Measurements from ENCODE around the gene FPR2. TPM values are rescaled to one million over a fixed set of nuclear protein-coding genes. Genes with fewer than 3 reads are reported as not detected.
"Not testable (repeated sequence)": the region's sequence is repeated elsewhere in the genome, so short reads cannot be mapped to it uniquely, and the experiment has no call there.

FPR2 gene
- total and polyA plus RNA-seq, 9 of the 15 experiments (the other 6 are each of a cell fraction or from before 2014, with no cell fraction given), result 0.03 to 0.15 (median 0.07) TPM; not detected in 6

DNA sequence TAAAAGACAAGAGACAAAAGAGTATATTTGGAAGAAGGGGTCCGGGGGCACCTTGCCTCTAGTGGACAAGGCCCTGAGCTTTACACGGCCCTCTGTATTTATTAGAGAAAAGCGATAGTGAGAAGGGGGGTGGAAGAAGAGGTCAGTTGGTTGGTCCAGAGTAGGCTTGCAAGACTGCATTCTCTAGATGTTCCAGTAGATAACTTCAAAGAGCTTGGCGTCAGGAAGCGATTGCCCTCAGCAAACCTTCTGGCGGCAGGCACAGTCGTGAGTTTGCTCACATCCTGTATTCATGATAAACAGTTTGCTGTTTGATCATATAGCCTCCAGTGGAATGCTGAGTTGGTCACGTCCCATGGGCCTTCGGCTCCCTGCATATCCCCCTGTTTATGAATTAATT, 43.8 kb downstream of the FPR2 start (continued):
- TF ChIP-seq ZNF134 (CRISPR knock-in tag; conservative IDR thresholded peaks at IDR 0.05) (0 out of 2 replicates have a peak, but pooled peaks have one; percentile 48), BHLHE40 (IDR thresholded peaks at IDR 0.05; ENCODE audit: low read length) (peak; percentile 24; the same call in 1 of the 2 replicates), ATF7 (IDR thresholded peaks at IDR 0.05) (peak; percentile 50; the same call in 1 of the 2 replicates), ZNF212 (CRISPR knock-in tag; IDR thresholded peaks at IDR 0.05) (0 out of 2 replicates have a peak, but pooled peaks have one; percentile 15), CXXC5 (CRISPR knock-in tag; IDR thresholded peaks at IDR 0.05) (peak; percentile 74), SUPT5H (IDR thresholded peaks at IDR 0.05) (peak; percentile 34; the same call in 1 of the 2 replicates), FOXM1 (IDR thresholded peaks at IDR 0.05; ENCODE audit: low read depth) (0 out of 2 replicates have a peak, but pooled peaks have one; percentile 22), CTBP1 (IDR thresholded peaks at IDR 0.05; ENCODE audit: borderline replicate concordance) (peak; percentile 63), TEAD4 (IDR thresholded peaks at IDR 0.05; ENCODE audit: low read length) (0 out of 2 replicates have a peak, but pooled peaks have one; percentile 5), LEF1 (IDR thresholded peaks at IDR 0.05) (peak; percentile 74), CREM (IDR thresholded peaks at IDR 0.05; ENCODE audit: low read depth) (0 out of 2 replicates have a peak, but pooled peaks have one; percentile 35), NR2C2 (tag; IDR thresholded peaks at IDR 0.05) (0 out of 2 replicates have a peak, but pooled peaks have one; percentile 12), GABPA (tag; conservative IDR thresholded peaks at IDR 0.05; ENCODE audit: low read depth) (0 out of 2 replicates have a peak, but pooled peaks have one; percentile 13), ZNF583 (CRISPR knock-in tag; IDR thresholded peaks at IDR 0.05) (peak; percentile 70; the same call in 1 of the 2 replicates), SMARCA4 (IDR thresholded peaks at IDR 0.05) (peak; percentile 51; the same call in 1 of the 2 replicates), FOSL1 (tag; conservative IDR thresholded peaks at IDR 0.05) (peak; percentile 39; the same call in 1 of the 2 replicates), SMAD4 (CRISPR knock-in tag; conservative IDR thresholded peaks at IDR 0.05) (peak; percentile 74), ETV1 (tag; conservative IDR thresholded peaks at IDR 0.05; ENCODE audit: low read depth) (peak; percentile 76)
- TF ChIP-seq, protein P1, sequence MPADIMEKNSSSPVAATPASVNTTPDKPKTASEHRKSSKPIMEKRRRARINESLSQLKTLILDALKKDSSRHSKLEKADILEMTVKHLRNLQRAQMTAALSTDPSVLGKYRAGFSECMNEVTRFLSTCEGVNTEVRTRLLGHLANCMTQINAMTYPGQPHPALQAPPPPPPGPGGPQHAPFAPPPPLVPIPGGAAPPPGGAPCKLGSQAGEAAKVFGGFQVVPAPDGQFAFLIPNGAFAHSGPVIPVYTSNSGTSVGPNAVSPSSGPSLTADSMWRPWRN (IDR thresholded peaks at IDR 0.05; ENCODE audit: low read depth), result peak; percentile 64; the same call in 1 of the 2 replicates
- TF ChIP-seq FOXM1 (CRISPR knock-in tag; IDR thresholded peaks at IDR 0.05; ENCODE audit: low read depth); TEAD4 (CRISPR knock-in tag; IDR thresholded peaks at IDR 0.05; ENCODE audit: borderline replicate concordance); NR2C2 (CRISPR knock-in tag; IDR thresholded peaks at IDR 0.05): not testable (repeated sequence)
- TF ChIP-seq, protein P2, sequence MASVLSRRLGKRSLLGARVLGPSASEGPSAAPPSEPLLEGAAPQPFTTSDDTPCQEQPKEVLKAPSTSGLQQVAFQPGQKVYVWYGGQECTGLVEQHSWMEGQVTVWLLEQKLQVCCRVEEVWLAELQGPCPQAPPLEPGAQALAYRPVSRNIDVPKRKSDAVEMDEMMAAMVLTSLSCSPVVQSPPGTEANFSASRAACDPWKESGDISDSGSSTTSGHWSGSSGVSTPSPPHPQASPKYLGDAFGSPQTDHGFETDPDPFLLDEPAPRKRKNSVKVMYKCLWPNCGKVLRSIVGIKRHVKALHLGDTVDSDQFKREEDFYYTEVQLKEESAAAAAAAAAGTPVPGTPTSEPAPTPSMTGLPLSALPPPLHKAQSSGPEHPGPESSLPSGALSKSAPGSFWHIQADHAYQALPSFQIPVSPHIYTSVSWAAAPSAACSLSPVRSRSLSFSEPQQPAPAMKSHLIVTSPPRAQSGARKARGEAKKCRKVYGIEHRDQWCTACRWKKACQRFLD (CRISPR knock-in tag; IDR thresholded peaks at IDR 0.05), result peak; percentile 42

Measured in K562 (cell line).